Lower lobe of right lung (tissue), 2 donors: ENCODE results near the gene SDK1. TPM values are rescaled to one million over a fixed set of nuclear protein-coding genes. Genes with fewer than 3 reads are reported as not detected.
A peak's percentile ranks its signal among the peaks of the same experiment; 100 is the strongest.

Experiments
- ATAC-seq, 2 donors: fragments of 200-7000 bp; cut with Tn5 transposase; one replicate each; pipeline ENCODE4 v1.9.1; 2020 to 2022; ENCODE audit warnings: mild to moderate bottlenecking in 2 of 2, moderate library complexity in 2 of 2
- DNase-seq: peaks from one replicate; pipeline ENCODE4 v3.0.0-alpha.2; 2020
- H3K27ac ChIP-seq: fragments of 200-600 bp; one replicate; pipeline ENCODE4 v1.8.0; 2022
- H3K27me3 ChIP-seq: fragments of 200-600 bp; one replicate; pipeline ENCODE4 v1.8.0; 2022; ENCODE audit warnings: low read depth
- H3K36me3 ChIP-seq: fragments of 200-600 bp; one replicate; pipeline ENCODE4 v1.8.0; 2022; ENCODE audit warnings: mild to moderate bottlenecking
- H3K4me1 ChIP-seq: fragments of 200-600 bp; one replicate; pipeline ENCODE4 v1.8.0; 2022
- H3K4me3 ChIP-seq: fragments of 200-600 bp; one replicate; pipeline ENCODE4 v1.8.0; 2022; ENCODE audit warnings: mild to moderate bottlenecking
- H3K9me3 ChIP-seq: fragments of 200-600 bp; one replicate; pipeline ENCODE4 v1.8.0; 2022
- CTCF ChIP-seq: fragments of 200-600 bp; IDR thresholded peaks from one replicate; pipeline ENCODE4 v1.8.0; 2022; ENCODE audit warnings: antibody characterized with exemption, mild to moderate bottlenecking
- intact Hi-C: fragments of 100-400 bp; cut with DNase I; formaldehyde crosslinking; loops from one replicate; pipeline ENCODE4 v1.11.0; 2022
- total RNA-seq: library from RNA; stranded (reverse); fragmentation: NEBNext Ultra II Directional; extraction: Animal tissue kit (Norgen Biotek cat#: 25700); gene quantifications from one replicate; pipeline ENCODE4 v1.2.1, GENCODE V29; 2021
- donor health status: DM: no; HTN: yes; CAD: no; lungs with severe emphysema.

The SDK1 gene
- total RNA-seq, 1 donor from 2014 or later, result 10.0 TPM

- Histone ChIP-seq H3K9me3 (peaks cover 14% of the 10 kb centered on the region), H3K27me3 (no peaks in the 10 kb centered on the region), H3K4me1 (no peaks in the 10 kb centered on the region), H3K4me3 (no peak overlapping the region), H3K36me3 (no peaks in the 10 kb centered on the region), H3K27ac (no peak overlapping the region)
- DNase-seq (no peak), ATAC-seq (no peak)
- no peak for TF ChIP-seq CTCF
- intact Hi-C loops, result no loop called here
Measured at GRCh38 chr7:3393862-3394261, 92.8 kb downstream of the SDK1 start.

- Histone ChIP-seq H3K9me3 (peaks cover 14% of the 10 kb centered on the region), H3K27ac (no peak overlapping the region), H3K4me1 (no peaks in the 10 kb centered on the region), H3K27me3 (no peaks in the 10 kb centered on the region), H3K36me3 (no peaks in the 10 kb centered on the region), H3K4me3 (no peak overlapping the region)
- no peak for TF ChIP-seq CTCF
- DNase-seq (no peak), ATAC-seq (no peak)
- intact Hi-C loops, result no loop called here
Measured at GRCh38 chr7:3397324-3397723, 96.3 kb downstream of the SDK1 start.

- Histone ChIP-seq H3K4me3 (no peak overlapping the region), H3K36me3 (no peaks in the 10 kb centered on the region), H3K4me1 (no peaks in the 10 kb centered on the region), H3K27me3 (no peaks in the 10 kb centered on the region), H3K9me3 (peaks cover 14% of the 10 kb centered on the region), H3K27ac (no peak overlapping the region)
- DNase-seq (no peak), ATAC-seq (no peak)
- no peak for TF ChIP-seq CTCF
- intact Hi-C loops, result no loop called here
Measured at GRCh38 chr7:3399858-3400257, 98.8 kb downstream of the SDK1 start.

- Histone ChIP-seq H3K4me1 (no peaks in the 10 kb centered on the region), H3K27ac (no peak overlapping the region), H3K9me3 (no peaks in the 10 kb centered on the region), H3K27me3 (no peaks in the 10 kb centered on the region), H3K4me3 (no peak overlapping the region), H3K36me3 (no peaks in the 10 kb centered on the region)
- intact Hi-C loops, result no loop called here
- no peak for ATAC-seq
- no peak for TF ChIP-seq CTCF
- no peak for DNase-seq
Measured at GRCh38 chr7:3404501-3404900, 103.4 kb downstream of the SDK1 start.

- DNase-seq (no peak), ATAC-seq (peak; percentile 42 to 45)
- Histone ChIP-seq H3K9me3 (no peaks in the 10 kb centered on the region), H3K27me3 (no peaks in the 10 kb centered on the region), H3K4me1 (no peaks in the 10 kb centered on the region), H3K4me3 (no peak overlapping the region), H3K27ac (no peak overlapping the region), H3K36me3 (no peaks in the 10 kb centered on the region)
- no peak for TF ChIP-seq CTCF
- intact Hi-C loops, result no loop called here
Measured at GRCh38 chr7:3408814-3409595, 108.0 kb downstream of the SDK1 start.
